IPS-20b (cell line): Measurements from ENCODE around the gene NATD1.
A peak's percentile ranks its signal among the peaks of the same experiment; 100 is the strongest.

Experiments
- H3K27ac ChIP-seq: one replicate; pipeline ENCODE4 v1.5.1; 2013; ENCODE audit warnings: low read length
- H3K27me3 ChIP-seq: 2 replicates; pipeline ENCODE4 v1.6.1; 2013; ENCODE audit warnings: mild to moderate bottlenecking, low read length, inconsistent platforms; ENCODE audit not compliant: insufficient read depth
- H3K36me3 ChIP-seq: 2 replicates; pipeline ENCODE4 v1.6.1; 2013; ENCODE audit warnings: low read depth, mild to moderate bottlenecking, inconsistent platforms, low read length, moderate library complexity; ENCODE audit not compliant: insufficient read depth
- H3K4me1 ChIP-seq: 2 replicates; pipeline ENCODE4 v1.6.1; 2013; ENCODE audit warnings: mild to moderate bottlenecking, control low read depth, inconsistent platforms, low read length, moderate library complexity; ENCODE audit not compliant: insufficient read depth
- H3K4me3 ChIP-seq: 2 replicates; pipeline ENCODE4 v1.5.1; 2013; ENCODE audit warnings: mild to moderate bottlenecking, low read length, inconsistent platforms
- H3K9ac ChIP-seq: 2 replicates; pipeline ENCODE4 v1.6.1; 2013; ENCODE audit warnings: low read depth, mild to moderate bottlenecking, inconsistent platforms, low read length, moderate library complexity
- H3K9me3 ChIP-seq: 2 replicates; pipeline ENCODE4 v1.6.1; 2013; ENCODE audit warnings: mild to moderate bottlenecking, low read depth, low read length, inconsistent platforms; ENCODE audit not compliant: insufficient read depth

Gene NATD1, protein sequence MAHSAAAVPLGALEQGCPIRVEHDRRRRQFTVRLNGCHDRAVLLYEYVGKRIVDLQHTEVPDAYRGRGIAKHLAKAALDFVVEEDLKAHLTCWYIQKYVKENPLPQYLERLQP

DNA sequence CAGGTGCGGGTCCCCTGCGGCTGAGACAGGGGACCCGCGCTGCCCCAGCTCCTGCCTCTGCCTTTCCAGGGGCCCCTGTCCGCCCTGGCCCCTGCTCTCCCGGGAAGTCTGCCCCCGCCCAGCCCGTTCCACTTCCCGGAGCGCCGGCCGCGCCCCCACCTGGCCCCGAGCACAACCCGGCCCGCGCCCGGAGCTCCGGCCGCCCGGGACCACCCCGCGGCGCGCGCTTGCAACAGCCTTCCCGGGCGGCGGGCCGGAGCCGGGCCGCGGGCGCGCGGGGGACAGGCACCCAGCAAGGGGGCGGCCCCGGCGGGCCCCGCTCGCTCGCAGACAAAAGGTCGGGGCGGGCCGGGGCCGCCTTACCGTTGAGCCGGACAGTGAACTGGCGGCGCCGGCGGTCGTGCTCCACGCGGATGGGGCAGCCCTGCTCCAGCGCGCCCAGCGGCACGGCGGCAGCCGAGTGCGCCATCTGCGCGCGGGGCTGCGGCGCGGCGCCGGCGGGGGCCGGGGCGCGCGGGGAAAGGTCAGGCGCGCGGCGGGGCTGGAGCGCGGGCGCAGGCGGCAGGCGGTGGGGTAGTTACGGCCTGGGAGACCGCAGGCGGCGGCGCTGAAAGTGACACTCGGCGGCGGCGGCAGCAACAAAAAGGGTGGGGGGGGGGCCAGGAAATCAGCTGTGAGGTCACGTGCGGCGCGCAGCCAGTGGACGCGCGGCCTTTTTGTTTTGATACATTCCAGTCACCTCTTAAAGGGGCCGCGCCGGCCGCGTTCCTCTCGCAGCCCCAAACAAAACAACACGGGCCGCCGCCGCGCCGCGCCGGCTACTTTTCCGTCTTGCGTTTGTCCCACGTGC is at the start of gene NATD1:
Gene NATD1 (minus strand): TSS at position 615 of the 850 bp plus-strand sequence. CDS start 146 bp downstream, at position 469.
- peaks cover 15% of the 10 kb centered on the region; the same call in 1 of the 2 replicates for H3K27me3 ChIP-seq
- H3K27ac ChIP-seq: no peak within 1 kb of the TSS
- H3K36me3 ChIP-seq: no peaks in the 10 kb centered on the region
- H3K9ac ChIP-seq: peak within 1 kb of the TSS; percentile 27; the same call in 1 of the 2 replicates
- peak within 1 kb of the TSS; percentile 72 for H3K4me3 ChIP-seq
- H3K9me3 ChIP-seq: no peaks in the 10 kb centered on the region
- no peaks in the 10 kb centered on the region; the same call in 1 of the 2 replicates for H3K4me1 ChIP-seq

DNA sequence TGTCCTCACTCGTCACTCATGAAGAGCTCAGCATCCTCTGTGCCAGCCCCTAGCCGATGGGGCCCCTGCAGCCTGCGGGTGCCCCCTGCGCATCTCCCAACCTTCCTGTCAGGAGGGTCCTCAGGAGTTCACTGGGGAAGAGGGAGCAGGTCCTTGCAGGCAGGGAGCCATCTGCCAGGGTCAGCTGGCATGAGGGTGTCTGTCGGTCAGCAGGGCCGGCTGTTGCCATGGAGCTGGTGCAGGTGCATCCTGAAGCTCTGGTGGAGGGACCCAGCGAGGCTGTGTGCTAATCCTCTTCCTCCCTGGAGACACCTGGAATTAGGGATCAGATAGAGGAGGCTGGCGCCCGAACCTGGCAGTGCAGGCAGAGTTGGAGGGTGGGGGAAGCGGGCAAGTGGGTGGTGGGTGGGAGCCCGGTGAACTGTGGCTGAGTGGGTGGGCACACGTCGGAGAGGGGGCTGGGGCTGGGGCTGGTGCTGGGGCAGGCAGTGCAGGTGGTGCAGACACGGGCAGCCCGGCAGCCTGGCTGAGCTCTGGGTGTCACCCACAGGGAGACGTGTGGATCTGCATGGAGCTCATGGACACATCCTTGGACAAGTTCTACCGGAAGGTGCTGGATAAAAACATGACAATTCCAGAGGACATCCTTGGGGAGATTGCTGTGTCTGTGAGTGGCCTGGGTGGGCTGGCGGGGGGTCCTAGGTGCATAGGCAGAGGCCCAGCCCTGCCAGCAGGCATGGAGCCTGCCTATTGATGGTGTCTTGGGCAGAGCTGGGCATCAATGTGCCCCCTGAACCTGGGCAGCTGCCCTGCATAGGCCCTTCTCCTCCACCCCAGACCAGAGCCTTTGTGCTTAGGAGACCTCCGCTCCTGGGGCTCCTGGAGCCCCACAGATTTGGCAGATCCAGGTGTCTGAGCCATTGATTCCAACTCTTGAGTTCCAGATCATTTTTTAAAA is 48.7 kb upstream of the NATD1 start:
- H3K27me3 ChIP-seq: no peaks in the 10 kb centered on the region
- H3K36me3 ChIP-seq: peaks cover 29% of the 10 kb centered on the region
- no peak overlapping the region for H3K4me3 ChIP-seq
- H3K4me1 ChIP-seq: no peaks in the 10 kb centered on the region
- no peaks in the 10 kb centered on the region for H3K9me3 ChIP-seq
- H3K27ac ChIP-seq: no peak overlapping the region
- no peak overlapping the region for H3K9ac ChIP-seq

DNA sequence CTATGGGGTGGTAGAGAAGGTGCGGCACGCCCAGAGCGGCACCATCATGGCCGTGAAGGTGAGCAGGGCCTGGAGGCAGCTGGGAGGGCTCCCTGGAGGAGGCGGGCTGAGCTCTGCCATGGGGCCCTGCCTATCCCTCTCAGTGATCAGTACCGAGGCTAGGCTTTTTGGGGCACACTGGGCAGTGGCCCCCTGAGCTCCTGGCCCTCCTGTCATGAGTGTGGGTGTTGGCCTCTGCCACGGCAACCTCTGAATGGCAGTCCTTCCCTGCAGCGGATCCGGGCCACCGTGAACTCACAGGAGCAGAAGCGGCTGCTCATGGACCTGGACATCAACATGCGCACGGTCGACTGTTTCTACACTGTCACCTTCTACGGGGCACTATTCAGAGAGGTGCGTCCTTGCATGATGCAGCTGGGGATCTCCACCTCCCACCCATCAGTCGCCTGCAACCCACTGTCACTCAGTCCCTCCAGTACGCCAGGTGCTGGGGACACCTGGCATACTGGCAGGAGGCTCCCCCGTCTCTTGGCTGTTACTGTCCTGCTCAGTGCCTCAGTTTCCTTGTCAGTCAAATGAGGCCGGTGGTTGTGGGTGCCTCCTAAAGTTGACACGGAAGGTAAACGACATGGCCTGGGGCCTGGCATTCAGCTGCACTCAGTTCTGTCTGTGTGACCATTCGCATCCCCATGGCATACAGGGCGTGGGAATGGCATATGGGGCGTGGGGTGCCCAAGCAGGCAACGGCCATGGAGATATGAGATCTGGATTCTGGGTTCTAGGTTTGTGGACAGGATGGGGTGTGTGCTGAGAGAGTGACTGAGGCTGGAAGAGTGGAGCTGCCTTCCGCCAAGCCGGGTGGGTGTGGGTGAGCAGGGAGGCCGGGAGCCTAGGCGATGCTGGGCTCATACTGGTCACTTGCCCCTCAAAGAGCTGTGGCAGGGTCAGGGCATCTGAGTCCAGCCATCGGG is 47.7 kb upstream of the NATD1 start:
- Histone ChIP-seq H3K36me3 (peaks cover 29% of the 10 kb centered on the region), H3K27me3 (no peaks in the 10 kb centered on the region), H3K4me1 (no peaks in the 10 kb centered on the region), H3K27ac (no peak overlapping the region), H3K9ac (no peak overlapping the region), H3K4me3 (no peak overlapping the region), H3K9me3 (no peaks in the 10 kb centered on the region)

DNA sequence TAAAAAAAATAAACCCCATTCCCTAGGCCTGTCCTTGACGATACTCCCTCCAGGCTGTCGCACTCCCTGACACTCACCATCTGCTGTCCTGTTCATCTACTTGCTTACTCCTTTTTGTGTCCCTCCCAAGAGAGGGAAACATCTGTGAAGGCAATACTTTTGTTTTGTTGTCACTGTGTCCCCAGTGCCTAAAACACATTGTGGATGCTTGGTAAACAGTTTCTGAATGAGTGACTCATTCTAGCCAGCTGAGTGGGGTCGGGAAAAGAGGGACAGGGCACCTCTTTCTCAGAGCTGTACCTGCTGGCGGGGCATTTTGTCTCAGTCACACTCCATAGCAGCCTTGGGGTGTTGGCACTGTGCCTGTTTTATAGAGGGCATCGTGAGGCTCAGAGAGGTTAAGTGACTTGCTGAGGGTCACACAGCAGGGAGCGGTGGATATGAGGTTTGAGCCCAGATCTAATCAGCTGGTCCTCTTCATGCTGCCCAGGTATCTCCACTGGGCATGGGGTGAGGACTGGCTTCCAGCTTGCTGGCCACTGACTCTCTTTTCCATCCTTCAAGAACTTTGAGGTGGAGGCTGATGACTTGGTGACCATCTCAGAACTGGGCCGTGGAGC is 46.9 kb upstream of the NATD1 start:
- Histone ChIP-seq H3K9ac (no peak overlapping the region), H3K4me1 (no peaks in the 10 kb centered on the region), H3K36me3 (peaks cover 29% of the 10 kb centered on the region), H3K9me3 (no peaks in the 10 kb centered on the region), H3K27ac (no peak overlapping the region), H3K27me3 (no peaks in the 10 kb centered on the region), H3K4me3 (no peak overlapping the region)

DNA sequence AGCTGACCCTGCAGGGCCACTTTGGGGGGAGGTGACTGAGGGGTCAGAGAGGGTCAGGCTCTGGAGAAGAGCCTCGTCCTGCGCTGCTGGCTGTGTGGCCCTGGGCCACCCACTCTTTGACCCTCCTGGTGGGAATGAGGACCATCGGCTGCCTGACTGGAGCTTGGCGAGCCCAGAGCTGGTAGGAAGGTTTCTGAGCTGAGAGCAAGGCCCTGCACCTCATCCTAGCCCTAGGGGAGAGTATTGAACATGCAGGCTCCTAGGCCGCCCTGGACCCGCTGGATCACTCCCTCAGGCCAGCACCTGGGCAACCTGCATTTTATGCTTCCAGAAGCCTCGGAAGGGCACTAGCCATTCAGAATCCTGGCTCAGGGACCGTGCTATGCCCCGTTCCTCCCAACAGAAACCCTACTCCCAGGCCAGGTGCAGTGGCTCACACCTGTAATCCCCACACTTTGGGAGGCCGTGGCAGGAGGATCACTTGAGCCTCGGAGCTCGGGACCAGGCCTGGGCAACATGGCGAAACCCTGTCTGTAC is 45.8 kb upstream of the NATD1 start:
- no peaks in the 10 kb centered on the region for H3K27me3 ChIP-seq
- H3K27ac ChIP-seq: no peak overlapping the region
- no peaks in the 10 kb centered on the region for H3K4me1 ChIP-seq
- no peak overlapping the region for H3K9ac ChIP-seq
- H3K36me3 ChIP-seq: peaks cover 29% of the 10 kb centered on the region
- no peak overlapping the region for H3K4me3 ChIP-seq
- H3K9me3 ChIP-seq: no peaks in the 10 kb centered on the region

DNA sequence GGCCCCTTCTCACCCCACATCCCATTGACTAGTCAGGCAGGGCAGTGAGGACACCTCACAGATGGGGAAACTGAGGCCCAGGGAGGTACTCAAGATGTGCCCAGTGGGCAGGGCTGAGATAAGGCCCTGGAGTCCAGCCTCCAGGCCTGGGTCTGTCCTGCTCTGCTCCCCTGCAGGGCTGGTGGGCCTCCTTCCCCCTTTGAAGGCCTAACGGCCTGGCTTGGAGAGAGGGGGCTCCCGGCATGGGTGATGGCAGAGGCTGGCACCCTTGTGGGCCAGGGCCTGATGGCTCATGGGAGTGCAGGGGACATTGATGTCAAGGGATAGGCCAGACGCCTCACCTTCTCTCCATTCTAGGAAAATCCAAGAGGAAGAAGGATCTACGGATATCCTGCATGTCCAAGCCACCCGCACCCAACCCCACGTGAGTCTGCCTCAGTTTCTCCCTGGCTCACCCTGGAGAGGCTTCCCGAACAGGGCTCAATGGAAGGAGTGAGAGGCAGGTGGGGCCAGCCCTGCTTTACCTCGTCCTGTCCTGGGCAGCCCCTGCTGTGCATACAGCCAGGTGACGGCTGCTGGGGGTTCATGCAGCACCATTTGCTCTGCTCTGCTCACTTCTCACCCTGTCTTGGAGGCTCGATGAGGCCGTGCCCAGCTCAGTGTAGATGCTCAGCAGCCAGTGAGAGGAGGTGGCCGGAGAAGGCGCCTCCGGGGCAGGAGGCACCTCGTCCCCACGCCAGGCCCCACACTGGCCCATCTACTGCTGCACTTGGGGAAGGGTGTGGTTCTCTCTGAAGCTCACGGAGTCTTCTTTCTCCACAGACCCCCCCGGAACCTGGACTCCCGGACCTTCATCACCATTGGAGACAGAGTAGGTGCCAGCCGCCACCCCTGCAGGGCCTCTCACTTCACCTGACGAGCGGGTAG is 45.1 kb upstream of the NATD1 start:
- Histone ChIP-seq H3K4me1 (no peaks in the 10 kb centered on the region), H3K4me3 (no peak overlapping the region), H3K27me3 (no peaks in the 10 kb centered on the region), H3K9ac (no peak overlapping the region), H3K36me3 (peaks cover 24% of the 10 kb centered on the region), H3K27ac (no peak overlapping the region), H3K9me3 (no peaks in the 10 kb centered on the region)

DNA sequence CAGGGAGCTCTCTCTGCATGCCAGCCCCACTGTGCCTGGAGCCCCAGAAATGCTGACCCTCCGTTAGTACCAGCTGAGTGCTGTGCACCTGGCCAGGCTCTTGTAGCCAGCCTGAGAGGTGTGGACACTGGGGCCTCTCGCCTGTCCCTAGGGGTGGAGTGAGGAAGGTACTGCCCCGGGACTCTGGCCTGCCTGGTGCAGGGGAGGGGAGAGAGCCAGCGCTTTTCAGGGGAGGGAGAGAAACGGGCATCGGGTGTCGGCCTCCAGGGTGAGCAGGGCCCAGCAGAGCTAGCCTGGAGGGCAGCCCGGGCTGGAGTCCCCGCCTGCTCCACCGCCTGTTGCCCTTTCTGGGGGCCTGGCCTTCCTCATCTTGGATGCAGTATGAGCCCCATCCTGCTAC is 44.4 kb upstream of the NATD1 start:
- no peaks in the 10 kb centered on the region for H3K4me1 ChIP-seq
- H3K9me3 ChIP-seq: no peaks in the 10 kb centered on the region
- no peak overlapping the region for H3K9ac ChIP-seq
- H3K27ac ChIP-seq: no peak overlapping the region
- peaks cover 21% of the 10 kb centered on the region for H3K36me3 ChIP-seq
- no peak overlapping the region for H3K4me3 ChIP-seq
- no peaks in the 10 kb centered on the region for H3K27me3 ChIP-seq

DNA sequence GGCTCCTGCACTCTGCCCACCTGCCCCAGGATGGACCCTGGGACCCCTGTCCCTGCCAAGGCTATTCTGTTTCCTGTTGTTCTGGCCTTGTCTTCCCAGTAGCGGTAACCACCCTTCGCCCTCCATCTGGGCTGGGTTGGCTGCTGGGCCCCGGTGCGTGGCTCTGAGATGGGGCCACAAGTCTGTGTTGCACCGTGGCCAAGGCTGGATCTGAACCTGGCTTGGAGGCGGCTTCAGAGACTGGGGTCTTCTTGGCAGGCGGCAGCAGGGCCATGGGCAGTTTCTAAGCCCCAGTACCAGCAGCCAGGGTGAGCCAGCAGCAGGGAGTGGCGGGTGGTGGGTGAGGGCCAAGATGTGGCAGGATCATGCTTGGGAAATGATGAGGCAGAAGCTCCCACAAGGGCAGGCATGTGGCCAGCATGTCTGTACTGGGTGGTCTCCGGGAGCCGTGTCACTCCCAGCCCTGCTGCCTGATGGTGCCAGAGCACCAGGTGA is 43.9 kb upstream of the NATD1 start:
- H3K9ac ChIP-seq: no peak overlapping the region

DNA sequence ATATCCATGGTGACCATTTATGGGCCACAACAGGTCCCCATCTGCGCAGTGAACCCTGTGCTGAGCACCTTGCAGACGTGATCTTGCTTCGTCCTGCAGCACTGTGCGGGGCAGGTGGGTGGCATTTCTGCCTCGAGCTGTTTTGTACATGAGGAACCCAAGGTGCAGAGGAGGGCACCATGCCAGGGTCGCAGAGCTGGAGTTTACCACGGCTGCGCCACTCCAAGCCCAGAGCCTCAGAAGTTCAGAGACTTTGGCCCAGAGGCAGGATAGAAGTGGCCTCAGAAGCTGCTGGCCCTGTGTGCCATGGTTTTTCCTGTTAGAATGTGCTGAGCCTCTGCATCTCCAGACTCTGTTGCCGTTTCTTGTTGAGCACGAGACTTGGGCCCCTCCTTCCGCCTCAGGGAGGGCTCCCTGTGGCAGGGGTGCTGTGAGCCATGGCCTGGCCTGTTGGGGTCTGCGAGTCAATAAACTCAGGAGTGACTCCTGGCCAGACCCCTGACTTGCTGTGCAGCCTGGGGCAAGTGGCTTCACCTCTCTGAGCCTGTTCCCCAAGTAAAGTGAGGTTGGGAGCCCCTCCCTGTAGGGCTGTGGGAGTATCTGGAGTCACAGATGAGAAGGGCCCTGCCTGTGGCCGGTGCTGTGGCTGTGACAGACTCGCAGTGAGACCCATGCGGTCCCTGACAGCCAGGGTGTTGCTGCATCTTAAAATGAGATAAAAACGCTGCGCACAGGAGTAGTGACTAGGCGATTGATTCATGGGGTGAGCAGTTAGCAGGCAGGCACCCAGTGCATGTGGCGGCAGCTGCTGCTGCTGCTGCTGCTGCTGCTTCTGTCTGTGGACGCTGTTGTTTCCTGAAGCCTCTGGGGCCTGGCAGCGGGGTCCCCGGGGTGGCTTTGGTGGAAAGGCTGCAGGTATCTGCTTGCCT is 43.2 kb upstream of the NATD1 start:
- Histone ChIP-seq H3K9ac (no peak overlapping the region), H3K36me3 (peaks cover 21% of the 10 kb centered on the region), H3K27me3 (no peaks in the 10 kb centered on the region), H3K4me1 (no peaks in the 10 kb centered on the region), H3K27ac (no peak overlapping the region), H3K9me3 (no peaks in the 10 kb centered on the region), H3K4me3 (no peak overlapping the region)

More for the DNA sequence above, 43.9 kb upstream of the NATD1 start:
- H3K27ac ChIP-seq: no peak overlapping the region
- no peaks in the 10 kb centered on the region for H3K4me1 ChIP-seq
- H3K9me3 ChIP-seq: no peaks in the 10 kb centered on the region
- no peaks in the 10 kb centered on the region for H3K27me3 ChIP-seq
- peaks cover 21% of the 10 kb centered on the region for H3K36me3 ChIP-seq
- H3K4me3 ChIP-seq: no peak overlapping the region
